HG02970 (cell line): ENCODE results near the gene DSCAML1.
"Not testable (repeated sequence)": the region's sequence is repeated elsewhere in the genome, so short reads cannot be mapped to it uniquely, and the experiment has no call there.

Experiments used
- ATAC-seq: cut with Tn5 transposase; IDR thresholded peaks from one replicate; pipeline ENCODE4 v1.9.1; 2021; ENCODE audit warnings: mild to moderate bottlenecking, moderate library complexity, moderate number of reproducible peaks; ENCODE audit not compliant: unreplicated experiment, low FRiP score

The DSCAML1 gene

GRCh38 chr11:117407016-117407415, 390.0 kb downstream of the DSCAML1 start:
- ATAC-seq, result no peak

DNA sequence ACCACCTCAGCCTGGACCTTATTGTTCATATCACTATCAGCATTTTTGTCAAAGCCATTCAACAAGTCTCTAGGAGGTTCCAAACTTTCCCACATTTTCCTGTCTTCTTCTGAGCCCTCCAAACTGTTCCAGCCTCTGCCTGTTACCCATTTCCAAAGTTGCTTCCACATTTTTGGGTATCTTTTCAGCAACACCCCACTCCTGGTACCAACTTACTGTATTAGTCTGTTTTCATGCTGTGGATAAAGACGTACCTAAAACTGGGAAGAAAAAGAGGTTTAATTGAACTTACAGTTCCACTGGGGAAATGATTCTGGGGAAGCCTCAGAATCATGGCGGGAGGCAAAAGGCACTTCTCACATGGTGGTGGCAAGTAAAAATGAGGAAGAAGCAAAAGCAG, 391.1 kb downstream of the DSCAML1 start:
- not testable (repeated sequence) for ATAC-seq

- not testable (repeated sequence) for ATAC-seq
Measured at GRCh38 chr11:117399100-117399840, 397.7 kb downstream of the DSCAML1 start.

GRCh38 chr11:117398618-117399017, 398.4 kb downstream of the DSCAML1 start:
- ATAC-seq, result not testable (repeated sequence)

DNA sequence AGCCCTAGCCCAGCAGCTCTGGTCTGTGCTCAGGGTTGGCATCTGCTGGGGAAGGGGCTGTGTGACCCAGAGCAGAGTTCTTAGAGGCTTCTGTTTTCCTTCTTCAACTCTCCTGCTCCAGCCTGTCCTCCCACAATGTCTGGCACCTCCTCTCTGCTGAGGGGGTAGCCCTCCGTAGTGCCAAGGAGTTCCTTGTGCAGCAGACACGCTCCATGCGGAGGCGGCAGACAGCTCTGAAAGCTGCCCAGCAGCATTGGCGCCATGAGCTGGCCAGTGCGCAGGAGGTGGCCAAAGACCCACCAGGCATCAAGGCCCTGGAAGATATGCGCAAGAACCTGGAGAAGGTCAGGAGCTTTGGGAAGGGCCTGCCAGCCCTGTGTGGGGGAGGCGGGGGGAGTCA, 400.0 kb downstream of the DSCAML1 start:
- ATAC-seq, result no peak

DNA sequence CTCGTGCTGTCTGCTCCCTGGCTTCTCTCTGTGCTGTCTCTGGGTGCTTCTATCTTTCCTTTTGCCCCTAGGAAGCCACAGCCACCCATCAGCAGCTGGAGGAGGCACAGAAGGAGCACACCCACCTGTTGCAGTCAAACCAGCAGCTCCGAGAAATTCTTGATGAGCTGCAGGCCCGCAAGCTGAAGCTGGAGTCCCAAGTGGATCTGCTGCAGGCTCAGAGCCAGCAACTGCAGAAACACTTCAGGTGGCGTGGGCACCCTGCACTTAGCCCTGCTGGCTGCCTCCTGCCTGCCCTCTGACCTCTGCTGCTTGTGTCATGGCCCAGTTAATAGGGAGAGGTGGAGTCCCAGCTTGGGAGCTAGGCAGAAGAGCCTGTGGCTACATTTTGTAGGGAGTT, 401.5 kb downstream of the DSCAML1 start:
- no peak for ATAC-seq

- ATAC-seq, result no peak
Measured at GRCh38 chr11:117394221-117394925, 402.6 kb downstream of the DSCAML1 start.

DNA sequence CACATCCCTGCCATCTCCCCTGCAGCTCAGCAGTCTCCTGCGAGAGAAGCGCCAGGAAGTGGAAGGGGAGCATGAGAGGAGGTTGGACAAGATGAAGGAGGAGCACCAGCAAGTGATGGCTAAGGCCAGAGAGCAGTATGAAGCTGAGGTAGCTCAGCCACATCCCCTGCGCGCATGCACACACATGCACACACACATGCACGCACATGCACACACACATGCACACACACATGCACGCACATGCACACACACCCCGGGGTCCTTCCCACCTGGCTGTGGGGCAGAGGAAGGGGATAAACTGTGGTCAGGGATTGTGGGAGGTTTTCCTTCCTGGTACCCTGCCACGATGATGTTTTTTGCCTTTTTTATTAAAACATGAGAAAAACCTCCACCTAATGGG, 404.0 kb downstream of the DSCAML1 start:
- no peak for ATAC-seq

DNA sequence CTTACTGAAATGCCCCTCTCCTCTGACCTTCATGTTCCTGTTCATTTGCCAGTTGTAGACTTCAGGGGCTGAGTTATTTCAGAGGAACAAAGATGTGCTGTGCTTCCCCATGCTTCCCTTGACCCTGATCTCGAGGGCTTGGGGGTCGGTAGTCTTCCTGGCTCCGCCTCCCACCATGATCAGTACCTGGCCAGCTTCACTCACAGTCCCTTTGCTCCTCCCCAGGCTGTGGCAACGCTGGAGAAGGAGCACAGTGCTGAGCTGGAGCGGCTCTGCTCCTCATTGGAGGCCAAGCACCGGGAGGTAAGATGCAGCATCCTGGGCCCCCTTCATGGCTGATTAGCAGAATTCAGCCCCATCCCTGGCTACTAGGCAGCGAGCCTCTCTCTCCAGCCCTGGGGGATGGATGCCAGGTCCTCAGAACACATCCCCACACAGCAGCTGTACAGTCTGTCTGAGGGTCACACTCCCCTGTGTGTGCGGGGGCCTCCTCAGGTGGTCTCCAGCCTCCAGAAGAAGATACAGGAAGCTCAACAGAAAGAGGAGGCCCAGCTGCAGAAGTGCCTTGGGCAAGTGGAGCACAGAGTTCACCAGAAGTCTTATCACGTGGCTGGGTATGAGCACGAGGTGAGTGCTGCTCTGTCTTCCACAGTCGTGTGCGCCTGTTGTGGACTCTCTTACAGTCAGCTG, 404.9 kb downstream of the DSCAML1 start:
- no peak for ATAC-seq

GRCh38 chr11:117391181-117391580, 405.8 kb downstream of the DSCAML1 start:
- ATAC-seq, result no peak

DNA sequence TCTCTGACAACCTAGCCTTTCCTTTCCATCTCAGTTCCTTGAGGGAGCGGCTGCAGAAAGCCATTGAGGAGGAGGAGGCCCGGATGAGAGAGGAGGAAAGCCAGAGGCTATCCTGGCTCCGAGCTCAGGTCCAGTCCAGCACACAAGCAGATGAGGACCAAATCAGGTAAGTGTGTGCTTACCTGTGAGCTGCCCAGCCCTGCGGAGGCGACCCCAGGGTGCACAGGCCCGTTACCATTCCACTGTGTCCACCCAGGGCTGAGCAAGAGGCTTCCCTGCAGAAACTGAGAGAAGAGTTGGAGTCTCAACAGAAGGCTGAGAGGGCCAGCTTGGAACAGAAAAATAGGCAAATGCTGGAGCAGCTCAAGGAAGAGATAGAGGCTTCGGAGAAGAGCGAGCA, 406.3 kb downstream of the DSCAML1 start:
- no peak for ATAC-seq

DNA sequence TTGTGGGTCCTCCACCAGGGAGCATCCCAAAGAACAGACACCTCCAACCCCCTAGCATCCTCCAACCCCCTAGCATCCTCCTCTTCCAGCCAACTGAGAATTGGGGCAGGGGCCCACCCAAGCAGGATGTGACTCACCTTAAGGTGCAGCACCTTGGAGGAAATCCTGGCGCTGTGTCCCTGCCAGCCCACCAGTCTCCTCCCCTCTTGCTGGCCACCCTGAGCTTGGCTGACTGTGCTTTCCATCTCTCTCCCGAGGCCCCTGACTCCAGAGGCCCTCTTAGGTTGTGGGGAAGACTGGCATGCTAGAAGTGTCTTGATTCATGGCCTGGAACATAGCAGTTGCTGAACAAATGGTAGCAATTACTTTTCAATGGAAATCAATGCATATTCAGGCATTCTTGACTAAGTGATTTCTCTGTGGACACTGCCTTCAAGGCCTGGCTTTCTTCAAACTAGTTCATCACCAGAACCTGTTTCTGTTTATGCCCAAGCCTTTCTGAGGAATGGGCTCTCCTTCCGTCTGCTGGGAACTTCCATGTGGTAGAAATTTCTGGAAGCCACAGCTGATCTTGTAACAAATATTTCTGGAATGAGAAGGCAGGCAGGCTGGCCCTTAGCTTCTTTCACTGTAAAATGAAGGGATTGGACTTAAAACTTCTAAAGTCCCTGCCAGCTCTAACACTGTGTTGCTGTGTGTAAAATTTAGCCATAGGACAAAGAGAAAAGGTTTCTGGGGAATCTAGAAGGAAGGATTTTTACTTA, 408.8 kb downstream of the DSCAML1 start:
- no peak for ATAC-seq

DNA sequence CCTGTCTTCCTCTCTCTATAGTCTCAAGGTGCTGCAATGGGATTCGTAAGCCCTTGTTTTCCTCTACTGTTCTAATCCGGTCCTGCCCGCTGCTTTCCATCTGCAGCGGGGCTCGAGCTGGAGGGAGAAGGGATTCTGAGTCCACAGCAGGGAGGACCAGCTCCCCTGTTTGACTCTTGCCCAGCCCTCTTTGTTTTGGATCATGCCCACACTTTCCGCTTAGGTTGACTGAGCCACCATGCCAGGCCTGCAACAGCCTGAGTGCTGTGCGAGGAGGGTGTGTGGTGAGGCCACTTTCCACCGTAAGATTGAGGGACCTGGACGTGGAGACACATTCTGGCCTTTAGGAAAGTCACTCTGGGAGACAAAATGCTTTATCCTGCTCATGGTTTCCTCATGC, 411.1 kb downstream of the DSCAML1 start:
- ATAC-seq, result no peak

GRCh38 chr11:117385471-117385870, 411.5 kb downstream of the DSCAML1 start:
- no peak for ATAC-seq

GRCh38 chr11:117384045-117384444, 413.0 kb downstream of the DSCAML1 start:
- ATAC-seq, result no peak

DNA sequence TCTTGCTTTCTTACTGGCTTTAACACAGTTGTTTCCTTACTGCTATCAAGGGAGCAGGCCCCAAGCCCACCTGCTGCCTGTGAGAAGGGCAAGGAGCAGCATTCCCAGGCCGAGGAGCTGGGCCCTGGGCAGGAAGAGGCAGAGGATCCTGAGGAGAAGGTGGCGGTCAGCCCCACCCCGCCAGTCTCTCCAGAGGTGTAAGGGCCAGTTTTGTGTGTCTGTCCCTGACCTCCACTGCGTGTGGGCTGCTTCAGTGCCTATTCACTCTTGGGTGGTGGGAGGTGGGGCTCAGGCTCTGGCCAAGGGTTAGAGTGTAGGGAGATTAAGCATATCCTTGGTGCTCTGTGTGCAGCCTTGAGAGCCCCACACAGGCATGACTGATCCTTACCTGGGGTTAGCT, 414.3 kb downstream of the DSCAML1 start:
- no peak for ATAC-seq

GRCh38 chr11:117381481-117382387, 415.3 kb downstream of the DSCAML1 start:
- ATAC-seq, result no peak

DNA sequence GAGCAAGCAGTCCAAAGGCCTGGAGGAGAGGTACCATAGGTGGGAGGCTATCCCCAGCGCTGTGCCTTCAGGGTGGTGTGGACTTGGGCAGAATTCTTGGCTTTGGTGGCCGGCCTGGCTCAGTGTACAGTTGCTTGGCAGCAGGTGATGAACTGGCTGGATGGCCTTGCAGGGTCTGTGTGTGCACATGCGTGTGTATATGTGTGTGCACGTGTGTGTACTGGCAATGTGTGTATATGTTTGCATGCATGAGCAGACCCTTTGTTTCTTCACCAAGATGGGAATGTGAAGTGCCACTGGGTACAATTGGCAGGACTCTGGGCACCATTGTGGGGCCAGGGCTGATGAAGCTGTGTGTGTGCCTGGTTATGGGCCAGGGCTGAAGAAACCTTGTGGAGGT, 416.3 kb downstream of the DSCAML1 start:
- no peak for ATAC-seq

DNA sequence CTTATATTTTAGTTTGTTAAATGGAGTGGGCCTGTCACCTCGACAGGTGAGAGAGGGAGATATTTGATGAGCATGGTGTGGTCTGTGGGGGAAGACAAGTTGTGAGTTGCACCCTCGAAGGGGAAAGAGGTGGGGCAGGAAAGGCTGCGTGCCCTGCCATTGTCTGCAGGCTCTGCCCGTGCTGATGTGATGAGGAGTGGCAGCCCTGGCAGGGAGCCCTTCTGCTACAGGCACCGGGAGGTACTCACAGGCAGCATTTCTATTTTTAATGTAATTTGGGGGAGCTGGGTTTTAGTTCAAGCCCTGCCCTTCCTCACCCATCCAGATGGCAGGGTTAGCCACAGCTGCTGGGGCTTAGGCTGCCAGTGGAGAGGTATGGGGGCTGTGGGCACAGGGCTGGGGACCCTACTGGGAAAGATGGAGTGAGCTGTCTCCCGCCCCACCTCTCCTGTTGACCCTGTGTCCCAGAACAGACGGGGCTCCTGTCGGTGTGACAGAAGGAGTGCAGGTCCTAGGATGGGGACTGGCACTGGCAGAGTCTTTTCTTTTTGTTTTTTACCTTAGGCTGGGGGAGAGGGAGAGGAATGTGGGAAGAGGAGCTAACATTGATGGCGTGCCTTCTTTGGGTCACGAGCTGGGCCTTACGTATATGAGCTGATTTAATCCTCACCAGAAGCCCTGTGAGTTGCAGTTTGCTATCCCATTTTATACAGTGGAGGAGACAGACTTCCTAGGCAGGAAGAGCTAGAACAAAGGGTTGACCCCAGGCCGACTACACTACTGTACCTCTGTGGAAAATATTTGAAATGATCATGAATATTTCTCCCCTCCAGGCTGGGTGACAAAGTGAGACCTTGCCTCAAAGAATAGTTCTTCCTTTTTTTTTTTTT, 417.8 kb downstream of the DSCAML1 start:
- no peak for ATAC-seq
